Measurements from ENCODE around the gene PARD6G. TPM values are rescaled to one million over a fixed set of nuclear protein-coding genes. Genes with fewer than 3 reads are reported as not detected.
"Not testable (repeated sequence)": the region's sequence is repeated elsewhere in the genome, so short reads cannot be mapped to it uniquely, and the experiment has no call there.

PARD6G gene
- total RNA-seq, 1 experiment from 2014 or later = 1.5 TPM

DNA sequence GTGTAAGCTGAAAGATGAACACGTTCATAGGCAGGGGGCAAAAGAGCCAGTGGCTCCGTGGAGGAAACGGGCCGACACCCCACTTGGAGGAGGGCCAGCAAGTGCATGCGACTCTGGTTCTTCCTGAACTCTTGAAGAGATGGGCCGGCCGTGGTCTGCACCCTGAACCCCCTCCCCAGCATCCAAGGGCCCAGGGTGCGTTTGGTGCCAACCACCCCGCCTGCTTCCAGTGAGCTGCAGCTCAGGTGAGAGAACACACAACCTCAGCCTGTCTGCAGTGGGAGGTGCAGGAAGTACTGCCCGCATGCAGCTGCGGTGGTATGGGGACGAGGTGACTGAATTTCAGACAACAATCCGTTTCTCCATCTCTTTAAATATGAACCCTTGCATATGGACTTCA lies 79.4 kb downstream of the PARD6G start:
- TF ChIP-seq, protein P1, sequence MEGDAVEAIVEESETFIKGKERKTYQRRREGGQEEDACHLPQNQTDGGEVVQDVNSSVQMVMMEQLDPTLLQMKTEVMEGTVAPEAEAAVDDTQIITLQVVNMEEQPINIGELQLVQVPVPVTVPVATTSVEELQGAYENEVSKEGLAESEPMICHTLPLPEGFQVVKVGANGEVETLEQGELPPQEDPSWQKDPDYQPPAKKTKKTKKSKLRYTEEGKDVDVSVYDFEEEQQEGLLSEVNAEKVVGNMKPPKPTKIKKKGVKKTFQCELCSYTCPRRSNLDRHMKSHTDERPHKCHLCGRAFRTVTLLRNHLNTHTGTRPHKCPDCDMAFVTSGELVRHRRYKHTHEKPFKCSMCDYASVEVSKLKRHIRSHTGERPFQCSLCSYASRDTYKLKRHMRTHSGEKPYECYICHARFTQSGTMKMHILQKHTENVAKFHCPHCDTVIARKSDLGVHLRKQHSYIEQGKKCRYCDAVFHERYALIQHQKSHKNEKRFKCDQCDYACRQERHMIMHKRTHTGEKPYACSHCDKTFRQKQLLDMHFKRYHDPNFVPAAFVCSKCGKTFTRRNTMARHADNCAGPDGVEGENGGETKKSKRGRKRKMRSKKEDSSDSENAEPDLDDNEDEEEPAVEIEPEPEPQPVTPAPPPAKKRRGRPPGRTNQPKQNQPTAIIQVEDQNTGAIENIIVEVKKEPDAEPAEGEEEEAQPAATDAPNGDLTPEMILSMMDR (IDR thresholded peaks at IDR 0.05; ENCODE audit: unreplicated experiment) = no peak
- no peaks in the 10 kb centered on the region for H3K9me3 Mint-ChIP-seq (ENCODE audit: low read depth, unreplicated experiment)
- no peak overlapping the region for H3K4me3 Mint-ChIP-seq (ENCODE audit: low read depth, unreplicated experiment)
- no peaks in the 10 kb centered on the region for H3K4me1 Mint-ChIP-seq (ENCODE audit: low read depth, unreplicated experiment)
- intact Hi-C loops (cut with micrococcal nuclease; ENCODE audit: unreplicated experiment) = no loop called here
- no peaks in the 10 kb centered on the region for H3K27me3 Mint-ChIP-seq (ENCODE audit: unreplicated experiment)
- CTCF ChIA-PET = no interaction called here
- H3K36me3 Mint-ChIP-seq (ENCODE audit: insufficient read depth, unreplicated experiment) = peaks cover 4% of the 10 kb centered on the region
- BruUV-seq (replicated peaks) = no TSS peak
- H3K27ac Mint-ChIP-seq (ENCODE audit: unreplicated experiment) = no peak overlapping the region
- DNase-seq = no peak

DNA sequence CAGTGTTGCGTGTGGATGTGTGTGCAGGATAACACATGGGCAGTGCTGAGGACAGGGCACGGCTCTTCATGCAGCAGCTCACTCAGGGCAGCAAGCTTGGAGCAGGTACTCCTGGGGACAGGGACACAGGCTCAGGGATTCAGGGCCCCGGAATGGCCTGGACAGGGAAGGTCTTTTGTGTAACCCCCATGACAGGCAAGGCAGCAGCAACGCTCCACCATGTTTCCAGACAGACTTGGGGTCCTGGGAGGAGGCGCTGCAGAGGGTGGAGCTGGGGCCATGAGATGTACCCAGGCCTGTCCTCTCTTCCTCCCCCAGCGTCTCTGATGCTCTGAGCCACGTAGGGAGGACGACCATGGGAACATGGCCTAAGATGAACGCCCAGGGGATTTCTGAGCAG lies 80.0 kb downstream of the PARD6G start:
- no peak overlapping the region for H3K27ac Mint-ChIP-seq (ENCODE audit: unreplicated experiment)
- TF ChIP-seq, protein P1 (IDR thresholded peaks at IDR 0.05; ENCODE audit: unreplicated experiment) = no peak
- H3K4me3 Mint-ChIP-seq (ENCODE audit: low read depth, unreplicated experiment) = no peak overlapping the region
- CTCF ChIA-PET = no interaction called here
- H3K4me1 Mint-ChIP-seq (ENCODE audit: low read depth, unreplicated experiment) = no peaks in the 10 kb centered on the region
- BruUV-seq (replicated peaks) = no TSS peak
- H3K9me3 Mint-ChIP-seq (ENCODE audit: low read depth, unreplicated experiment) = no peaks in the 10 kb centered on the region
- intact Hi-C loops (cut with micrococcal nuclease; ENCODE audit: unreplicated experiment) = no loop called here
- H3K27me3 Mint-ChIP-seq (ENCODE audit: unreplicated experiment) = no peaks in the 10 kb centered on the region
- DNase-seq = no peak
- H3K36me3 Mint-ChIP-seq (ENCODE audit: insufficient read depth, unreplicated experiment) = peaks cover 8% of the 10 kb centered on the region

DNA sequence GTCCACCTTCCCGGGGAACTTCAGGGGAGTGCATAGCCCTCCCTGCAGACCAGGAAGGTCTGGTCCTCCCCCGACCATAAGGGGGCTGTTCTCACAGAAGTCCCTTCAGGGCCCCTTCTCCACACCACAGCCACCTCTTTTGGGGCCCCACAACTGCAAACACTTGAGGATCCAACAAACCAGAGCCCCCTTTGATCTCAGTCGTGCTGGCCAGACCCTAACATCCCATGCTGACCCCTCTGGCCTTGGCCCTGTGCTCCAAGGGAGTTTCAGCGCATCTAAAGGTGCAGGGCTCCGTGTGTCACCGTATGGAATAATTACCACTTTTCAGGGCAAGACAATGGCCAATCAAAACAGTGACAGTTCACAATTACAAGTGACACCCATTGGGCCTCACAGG lies 80.6 kb downstream of the PARD6G start:
- Mint-ChIP-seq H3K36me3 (ENCODE audit: insufficient read depth, unreplicated experiment) (peaks cover 9% of the 10 kb centered on the region), H3K27me3 (ENCODE audit: unreplicated experiment) (no peaks in the 10 kb centered on the region), H3K9me3 (ENCODE audit: low read depth, unreplicated experiment) (no peaks in the 10 kb centered on the region), H3K4me1 (ENCODE audit: low read depth, unreplicated experiment) (no peaks in the 10 kb centered on the region), H3K27ac (ENCODE audit: unreplicated experiment) (no peak overlapping the region), H3K4me3 (ENCODE audit: low read depth, unreplicated experiment) (no peak overlapping the region)
- CTCF ChIA-PET = no interaction called here
- intact Hi-C loops (cut with micrococcal nuclease; ENCODE audit: unreplicated experiment) = no loop called here
- DNase-seq = no peak
- BruUV-seq (replicated peaks) = no TSS peak
- TF ChIP-seq, protein P1 (IDR thresholded peaks at IDR 0.05; ENCODE audit: unreplicated experiment) = no peak

DNA sequence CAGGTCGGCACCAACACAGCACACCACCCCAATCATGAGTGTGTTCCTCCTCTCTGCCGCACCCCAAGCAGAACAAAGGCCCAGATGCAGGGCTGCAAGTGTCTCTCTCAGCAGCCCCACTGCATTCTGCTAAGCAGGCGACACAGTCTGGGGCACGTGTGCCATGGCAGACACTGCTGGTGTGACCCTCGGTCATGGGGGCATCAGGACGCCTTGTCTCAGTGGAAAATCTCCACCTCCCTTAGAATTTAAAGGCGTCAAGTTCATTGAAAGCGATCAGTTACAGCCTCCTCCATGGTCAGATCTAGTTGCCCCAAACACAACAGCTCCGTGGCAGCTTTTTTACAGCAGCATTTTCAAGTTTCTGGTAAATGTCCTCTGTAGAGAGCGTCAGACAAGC lies 81.1 kb downstream of the PARD6G start:
- Mint-ChIP-seq H3K27me3 (ENCODE audit: unreplicated experiment) (no peaks in the 10 kb centered on the region), H3K36me3 (ENCODE audit: insufficient read depth, unreplicated experiment) (peaks cover 9% of the 10 kb centered on the region), H3K27ac (ENCODE audit: unreplicated experiment) (no peak overlapping the region), H3K9me3 (ENCODE audit: low read depth, unreplicated experiment) (no peaks in the 10 kb centered on the region), H3K4me1 (ENCODE audit: low read depth, unreplicated experiment) (no peaks in the 10 kb centered on the region), H3K4me3 (ENCODE audit: low read depth, unreplicated experiment) (no peak overlapping the region)
- TF ChIP-seq, protein P1 (IDR thresholded peaks at IDR 0.05; ENCODE audit: unreplicated experiment) = no peak
- BruUV-seq (replicated peaks) = no TSS peak
- intact Hi-C loops (cut with micrococcal nuclease; ENCODE audit: unreplicated experiment) = no loop called here
- CTCF ChIA-PET = no interaction called here
- no peak for DNase-seq

DNA sequence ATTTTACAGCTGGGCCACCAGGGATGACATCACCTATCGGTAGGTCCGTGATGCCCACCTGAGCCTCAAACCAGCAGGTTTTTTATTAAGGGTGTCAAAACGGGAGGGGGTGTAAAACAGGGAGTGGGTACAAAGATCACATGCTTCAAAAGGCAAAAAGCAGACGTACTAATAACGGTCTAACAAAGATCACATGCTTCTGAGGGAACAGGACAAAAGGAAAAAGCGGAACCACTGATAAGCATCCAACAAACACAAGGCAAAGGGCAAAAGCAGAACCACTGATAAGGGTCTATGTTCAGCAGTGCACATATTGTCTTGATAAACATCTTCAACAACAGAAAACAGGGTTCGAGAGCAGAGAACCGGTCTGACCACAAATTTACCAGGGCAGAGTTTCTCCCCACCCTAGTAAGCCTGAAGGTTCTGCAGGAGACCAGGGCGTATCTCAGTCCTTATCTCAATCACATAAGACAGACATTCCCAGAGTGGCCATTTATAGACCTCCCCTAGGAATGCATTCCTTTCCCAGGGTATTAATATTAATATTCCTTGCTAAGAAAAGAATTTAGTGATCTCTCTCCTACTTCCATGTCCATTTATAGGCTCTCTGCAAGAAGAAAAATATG lies 82.5 kb downstream of the PARD6G start:
- H3K4me1 Mint-ChIP-seq (ENCODE audit: low read depth, unreplicated experiment); intact Hi-C loops (cut with micrococcal nuclease; ENCODE audit: unreplicated experiment); H3K36me3 Mint-ChIP-seq (ENCODE audit: insufficient read depth, unreplicated experiment); H3K27me3 Mint-ChIP-seq (ENCODE audit: unreplicated experiment); H3K4me3 Mint-ChIP-seq (ENCODE audit: low read depth, unreplicated experiment); H3K9me3 Mint-ChIP-seq (ENCODE audit: low read depth, unreplicated experiment); CTCF ChIA-PET; H3K27ac Mint-ChIP-seq (ENCODE audit: unreplicated experiment); DNase-seq: not testable (repeated sequence)
- BruUV-seq (replicated peaks) = TSS peak; percentile 34
